HepG2 (cell line): Measurements from ENCODE around the gene TMX4. TPM values are rescaled to one million over a fixed set of nuclear protein-coding genes. Genes with fewer than 3 reads are reported as not detected.

ENCODE experiments used
- ATAC-seq: fragments of 200-7000 bp; cut with Tn5 transposase; 3 replicates; pipeline ENCODE4 v1.9.1; 2020; ENCODE audit warnings: mild to moderate bottlenecking, moderate library complexity
- BruUV-seq: library from RNA; stranded (reverse); fragments of 400-500 nt; replicated peaks from 2 replicates; lab custom pipeline; 2021; lab: Mats Ljungman, UMichigan
- CTCF ChIA-PET: fragments of 300-600 bp; formaldehyde crosslinking; extraction: SDS; loops from one replicate; lab custom pipeline; 2021; ENCODE audit warnings: low total read pairs, inconsistent platforms, low intra/inter-chr PET ratio; lab: Yijun Ruan, JAX
- POLR2A ChIA-PET: fragments of 350-600 bp; sonication (Branson Sonifier 250); formaldehyde crosslinking; loops from one replicate; lab custom pipeline; 2020; ENCODE audit warnings: antibody characterized with exemption, inconsistent platforms; lab: Yijun Ruan, JAX
- DNase-seq: peaks from one replicate; pipeline ENCODE4 v3.0.0-alpha.2; 2015; ENCODE audit warnings: low spot score
- FAIRE-seq: peaks from 3 replicates; lab custom pipeline; 2011; peaks lifted over from hg19 to GRCh38; lab: Jason Lieb, UNC
- H2AFZ ChIP-seq: one replicate; pipeline ENCODE4 v1.6.1; 2011; ENCODE audit warnings: low read length, inconsistent platforms
- H3K27ac ChIP-seq: fragments of 300-600 bp; 3 replicates; pipeline ENCODE4 v1.8.0; 2011; ENCODE audit warnings: mixed run types, mild to moderate bottlenecking, mixed read lengths, low read length, inconsistent platforms; ENCODE audit not compliant: insufficient read depth; ENCODE audit errors: extremely low read length
- H3K27me3 ChIP-seq, 2 experiments: fragments of 200-600 bp in 1 of 2; 2 replicates in 1 of 2; 3 replicates in 1 of 2; pipeline versions ENCODE4 v1.6.0 to v1.8.0; 2011; ENCODE audit warnings: low read length in 2 of 2, mild to moderate bottlenecking in 2 of 2, moderate library complexity in 2 of 2, inconsistent platforms in 1 of 2; ENCODE audit not compliant: insufficient read depth in 2 of 2, control insufficient read depth in 1 of 2
- H3K36me3 ChIP-seq, 2 experiments: fragments of 200-600 bp in 1 of 2; replicated peaks in 1 of 2; 2 replicates in 1 of 2; 3 replicates in 1 of 2; pipeline versions ENCODE4 v1.5.1 to v1.8.0; 2011; ENCODE audit warnings: low read length in 2 of 2, inconsistent platforms in 1 of 2; ENCODE audit not compliant: insufficient read depth in 2 of 2, control insufficient read depth in 1 of 2
- H3K4me1 ChIP-seq: 2 replicates; pipeline ENCODE4 v1.5.1; 2012; ENCODE audit warnings: low read length, inconsistent platforms; ENCODE audit not compliant: insufficient read depth
- H3K4me2 ChIP-seq: 2 replicates; pipeline ENCODE4 v1.6.0; 2011; ENCODE audit warnings: low read depth, low read length, inconsistent platforms
- H3K4me3 ChIP-seq, 3 experiments: fragments of 200-600 bp in 1 of 3; sonication (generic), shearing (Covaris generic) in 1 of 3; replicated peaks in 1 of 3; 2 replicates each; pipeline ENCODE4 v1.5.1; 2011 to 2016; ENCODE audit warnings: low read length in 3 of 3, inconsistent platforms in 2 of 3, low read depth in 2 of 3, mild to moderate bottlenecking in 2 of 3, control low read depth in 1 of 3, mixed read lengths in 1 of 3; ENCODE audit not compliant: insufficient read depth in 1 of 3
- H3K79me2 ChIP-seq: one replicate; pipeline ENCODE4 v1.6.1; 2011; ENCODE audit warnings: low read length, inconsistent platforms; ENCODE audit not compliant: insufficient read depth
- H3K9ac ChIP-seq: 2 replicates; pipeline ENCODE4 v1.6.0; 2011; ENCODE audit warnings: mild to moderate bottlenecking, low read depth, low read length, inconsistent platforms; ENCODE audit not compliant: insufficient read depth
- H3K9me3 ChIP-seq: 2 replicates; pipeline ENCODE4 v1.5.1; 2012; ENCODE audit warnings: mild to moderate bottlenecking, low read length
- H4K20me1 ChIP-seq: 2 replicates; pipeline ENCODE4 v1.6.0; 2011; ENCODE audit warnings: inconsistent platforms, mild to moderate bottlenecking, low read length, moderate library complexity; ENCODE audit not compliant: insufficient read depth
- CEBPG ChIP-seq: IDR thresholded peaks from 2 replicates; pipeline ENCODE4 v1.6.1; 2016
- E2F5 ChIP-seq: sonication (generic); formaldehyde crosslinking; conservative IDR thresholded peaks from 2 replicates; pipeline ENCODE4 v1.4.0; 2020; ENCODE audit warnings: missing genetic modification reagents
- ELF3 ChIP-seq: IDR thresholded peaks from 2 replicates; pipeline ENCODE4 v1.6.1; 2016; ENCODE audit warnings: missing genetic modification reagents, missing compliant biosample characterization
- KDM4B ChIP-seq: sonication (generic); formaldehyde crosslinking; IDR thresholded peaks from 2 replicates; pipeline ENCODE4 v1.4.0; 2020; ENCODE audit warnings: missing genetic modification reagents
- MAFG ChIP-seq: sonication (generic); formaldehyde crosslinking; IDR thresholded peaks from 2 replicates; pipeline ENCODE4 v1.5.1; 2020; ENCODE audit warnings: mild to moderate bottlenecking, missing genetic modification reagents
- RBM22 ChIP-seq: fragments of 200-400 bp; formaldehyde crosslinking; optimal IDR thresholded peaks from 2 replicates; pipeline ENCODE3; 2017; ENCODE audit warnings: mild to moderate bottlenecking, low read length, moderate library complexity
- TCF7 ChIP-seq: sonication (generic); IDR thresholded peaks from 2 replicates; pipeline ENCODE4 v1.6.1; 2016; ENCODE audit warnings: antibody characterized with exemption, low read depth
- ZNF547 ChIP-seq: sonication (generic); formaldehyde crosslinking; IDR thresholded peaks from 2 replicates; pipeline ENCODE4 v1.5.1; 2020; ENCODE audit warnings: mild to moderate bottlenecking, missing genetic modification reagents
- ZNF7 ChIP-seq: IDR thresholded peaks from 2 replicates; pipeline ENCODE4 v1.6.1; 2016; ENCODE audit warnings: missing biosample characterization, missing genetic modification reagents
- WGBS: methylation state at CpG from one replicate; pipeline ENCODE4 v1.1.6; 2017; ENCODE audit warnings: low lambda C conversion rate; 5-methylcytosine and 5-hydroxymethylcytosine counted together
- in situ Hi-C: cut with HindIII; loops from 2 replicates; pipeline ENCODE4 v1.10.0; 2017; ENCODE audit warnings: low pct_unique_long_range_greater_than_20kb; ENCODE audit not compliant: extremely low pct_ligation_motif_present
- intact Hi-C: fragments of 100-400 bp; cut with micrococcal nuclease; formaldehyde crosslinking; loops from one replicate; pipeline ENCODE4 v1.10.0; 2022; ENCODE audit not compliant: unreplicated experiment
- polyA plus RNA-seq, 8 experiments: library from polyadenylated mRNA; depleted of rRNA in 3 of 8; stranded (reverse) in 7 of 8; unstranded in 1 of 8; fragments of >200 nt; fragmentation: Illumina TruSeq in 4 of 8; extraction: Trizol in 4 of 8; gene quantifications; 2 replicates each; pipeline versions ENCODE4 v1.2.1 to v1.2.3, GENCODE V29; 2011 to 2016; ENCODE audit warnings: low read depth in 4 of 8, missing spikeins in 1 of 8, mixed read lengths in 1 of 8; ENCODE audit not compliant: insufficient read depth in 1 of 8
- total RNA-seq, 5 experiments: library from RNA; depleted of rRNA; stranded (reverse); fragments of >200 nt; fragmentation: Illumina TruSeq; extraction: Trizol; gene quantifications; 2 replicates each; pipeline ENCODE4 v1.2.3, GENCODE V29; 2016; ENCODE audit warnings: low read depth in 1 of 5
- TF ChIP-seq, protein P1 (sequence below), 2 experiments: sonication (generic) in 1 of 2; formaldehyde crosslinking in 1 of 2; IDR thresholded peaks; 2 replicates each; pipeline versions ENCODE4 v1.6.1 to v1.9.0; 2014 to 2022; ENCODE audit warnings: antibody characterized with exemption in 1 of 2, borderline replicate concordance in 1 of 2, inconsistent platforms in 1 of 2, low read depth in 1 of 2, missing genetic modification reagents in 1 of 2
- TF ChIP-seq, protein P2 (sequence below): sonication (generic); formaldehyde crosslinking; IDR thresholded peaks from 2 replicates; pipeline ENCODE4 v1.5.1; 2020; ENCODE audit warnings: mild to moderate bottlenecking, missing genetic modification reagents, moderate library complexity
- TF ChIP-seq, protein P3 (sequence below): sonication (generic); formaldehyde crosslinking; IDR thresholded peaks from 2 replicates; pipeline ENCODE4 v1.4.0; 2020; ENCODE audit warnings: mild to moderate bottlenecking, missing genetic modification reagents

TMX4 gene
- total and polyA plus RNA-seq, 2 of the 13 experiments (the other 11 are each of a cell fraction or from before 2014, with no cell fraction given) = 7.6 to 21.4 TPM

DNA sequence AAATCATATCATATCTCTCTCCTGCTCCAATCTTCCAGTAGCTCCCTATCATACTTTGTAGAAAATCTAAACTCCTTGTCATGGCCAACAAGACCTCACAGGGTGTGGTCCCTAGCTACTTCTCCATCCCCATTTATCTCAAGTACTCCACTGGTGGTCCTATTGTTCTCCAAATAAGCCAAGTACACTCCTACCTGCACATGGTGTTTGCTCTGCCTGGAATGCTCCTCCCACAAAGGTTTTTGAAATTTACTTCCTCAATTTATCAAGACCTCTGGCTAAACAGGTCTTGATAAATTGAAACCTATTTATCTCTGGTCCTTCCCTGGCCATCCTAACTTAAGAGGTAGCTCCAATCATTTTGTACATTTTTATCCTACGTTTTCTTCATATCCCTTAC, 12.1 kb downstream of the TMX4 start:
- no peak for ATAC-seq
- no peaks in the 10 kb centered on the region for H3K9me3 ChIP-seq
- H2AFZ ChIP-seq = no peak overlapping the region
- FAIRE-seq = no peak
- no peaks in the 10 kb centered on the region; a peak in 2 of 5 replicates for H3K36me3 ChIP-seq
- no TSS peak for BruUV-seq
- peaks cover under 1% of the 10 kb centered on the region; the same call in 1 of the 2 replicates for H3K4me1 ChIP-seq
- in situ Hi-C loops = no loop called here
- H4K20me1 ChIP-seq = no peaks in the 10 kb centered on the region
- 92% methylated on average over 1 of the region's 1 CpG for WGBS
- CTCF ChIA-PET = no interaction called here
- no peaks in the 10 kb centered on the region for H3K79me2 ChIP-seq
- TF ChIP-seq CEBPG (CRISPR knock-in tag) = no peak
- TF ChIP-seq ZNF547 (CRISPR knock-in tag) = no peak
- no peak for TF ChIP-seq RBM22
- TF ChIP-seq ELF3 (CRISPR knock-in tag) = no peak
- no peak for TF ChIP-seq TCF7
- TF ChIP-seq MAFG (CRISPR knock-in tag) = no peak
- TF ChIP-seq KDM4B (CRISPR knock-in tag) = no peak
- TF ChIP-seq, protein P1, sequence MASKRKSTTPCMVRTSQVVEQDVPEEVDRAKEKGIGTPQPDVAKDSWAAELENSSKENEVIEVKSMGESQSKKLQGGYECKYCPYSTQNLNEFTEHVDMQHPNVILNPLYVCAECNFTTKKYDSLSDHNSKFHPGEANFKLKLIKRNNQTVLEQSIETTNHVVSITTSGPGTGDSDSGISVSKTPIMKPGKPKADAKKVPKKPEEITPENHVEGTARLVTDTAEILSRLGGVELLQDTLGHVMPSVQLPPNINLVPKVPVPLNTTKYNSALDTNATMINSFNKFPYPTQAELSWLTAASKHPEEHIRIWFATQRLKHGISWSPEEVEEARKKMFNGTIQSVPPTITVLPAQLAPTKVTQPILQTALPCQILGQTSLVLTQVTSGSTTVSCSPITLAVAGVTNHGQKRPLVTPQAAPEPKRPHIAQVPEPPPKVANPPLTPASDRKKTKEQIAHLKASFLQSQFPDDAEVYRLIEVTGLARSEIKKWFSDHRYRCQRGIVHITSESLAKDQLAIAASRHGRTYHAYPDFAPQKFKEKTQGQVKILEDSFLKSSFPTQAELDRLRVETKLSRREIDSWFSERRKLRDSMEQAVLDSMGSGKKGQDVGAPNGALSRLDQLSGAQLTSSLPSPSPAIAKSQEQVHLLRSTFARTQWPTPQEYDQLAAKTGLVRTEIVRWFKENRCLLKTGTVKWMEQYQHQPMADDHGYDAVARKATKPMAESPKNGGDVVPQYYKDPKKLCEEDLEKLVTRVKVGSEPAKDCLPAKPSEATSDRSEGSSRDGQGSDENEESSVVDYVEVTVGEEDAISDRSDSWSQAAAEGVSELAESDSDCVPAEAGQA (IDR thresholded peaks at IDR 0.05; ENCODE audit: low read depth) = no peak
- TF ChIP-seq, protein P1 (CRISPR knock-in tag; IDR thresholded peaks at IDR 0.05; ENCODE audit: borderline replicate concordance) = no peak
- TF ChIP-seq, protein P2, sequence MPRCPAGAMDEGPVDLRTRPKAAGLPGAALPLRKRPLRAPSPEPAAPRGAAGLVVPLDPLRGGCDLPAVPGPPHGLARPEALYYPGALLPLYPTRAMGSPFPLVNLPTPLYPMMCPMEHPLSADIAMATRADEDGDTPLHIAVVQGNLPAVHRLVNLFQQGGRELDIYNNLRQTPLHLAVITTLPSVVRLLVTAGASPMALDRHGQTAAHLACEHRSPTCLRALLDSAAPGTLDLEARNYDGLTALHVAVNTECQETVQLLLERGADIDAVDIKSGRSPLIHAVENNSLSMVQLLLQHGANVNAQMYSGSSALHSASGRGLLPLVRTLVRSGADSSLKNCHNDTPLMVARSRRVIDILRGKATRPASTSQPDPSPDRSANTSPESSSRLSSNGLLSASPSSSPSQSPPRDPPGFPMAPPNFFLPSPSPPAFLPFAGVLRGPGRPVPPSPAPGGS (CRISPR knock-in tag) = no peak
- TF ChIP-seq ZNF7 (CRISPR knock-in tag) = no peak
- TF ChIP-seq E2F5 = no peak
- TF ChIP-seq, protein P3, sequence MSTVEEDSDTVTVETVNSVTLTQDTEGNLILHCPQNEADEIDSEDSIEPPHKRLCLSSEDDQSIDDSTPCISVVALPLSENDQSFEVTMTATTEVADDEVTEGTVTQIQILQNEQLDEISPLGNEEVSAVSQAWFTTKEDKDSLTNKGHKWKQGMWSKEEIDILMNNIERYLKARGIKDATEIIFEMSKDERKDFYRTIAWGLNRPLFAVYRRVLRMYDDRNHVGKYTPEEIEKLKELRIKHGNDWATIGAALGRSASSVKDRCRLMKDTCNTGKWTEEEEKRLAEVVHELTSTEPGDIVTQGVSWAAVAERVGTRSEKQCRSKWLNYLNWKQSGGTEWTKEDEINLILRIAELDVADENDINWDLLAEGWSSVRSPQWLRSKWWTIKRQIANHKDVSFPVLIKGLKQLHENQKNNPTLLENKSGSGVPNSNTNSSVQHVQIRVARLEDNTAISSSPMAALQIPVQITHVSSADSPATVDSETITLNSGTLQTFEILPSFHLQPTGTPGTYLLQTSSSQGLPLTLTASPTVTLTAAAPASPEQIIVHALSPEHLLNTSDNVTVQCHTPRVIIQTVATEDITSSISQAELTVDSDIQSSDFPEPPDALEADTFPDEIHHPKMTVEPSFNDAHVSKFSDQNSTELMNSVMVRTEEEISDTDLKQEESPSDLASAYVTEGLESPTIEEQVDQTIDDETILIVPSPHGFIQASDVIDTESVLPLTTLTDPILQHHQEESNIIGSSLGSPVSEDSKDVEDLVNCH (CRISPR knock-in tag) = no peak
- no peak overlapping the region for H3K9ac ChIP-seq
- POLR2A ChIA-PET = no interaction called here
- no peak for DNase-seq
- intact Hi-C loops = no loop called here
- H3K4me3 ChIP-seq = no peak overlapping the region
- no peak overlapping the region for H3K27ac ChIP-seq
- H3K27me3 ChIP-seq = no peaks in the 10 kb centered on the region
- H3K4me2 ChIP-seq = no peak overlapping the region
